HFF-Myc (cell line): Measurements from ENCODE around the gene PRKCB.

Source experiments
- DNase-seq: peaks from one replicate; pipeline ENCODE4 v3.0.0-alpha.2; 2011; ENCODE audit warnings: low read depth; ENCODE audit errors: extremely low read depth
- H3K4me3 ChIP-seq: replicated peaks from 2 replicates; pipeline ENCODE4 v1.5.1; 2011; ENCODE audit warnings: low read depth, mild to moderate bottlenecking, control low read depth, low read length
- CTCF ChIP-seq: IDR thresholded peaks from 2 replicates; pipeline ENCODE4 v1.5.1; 2012; ENCODE audit warnings: mild to moderate bottlenecking, low read depth, low read length, control low read depth; ENCODE audit errors: missing control alignments

The PRKCB gene

DNA sequence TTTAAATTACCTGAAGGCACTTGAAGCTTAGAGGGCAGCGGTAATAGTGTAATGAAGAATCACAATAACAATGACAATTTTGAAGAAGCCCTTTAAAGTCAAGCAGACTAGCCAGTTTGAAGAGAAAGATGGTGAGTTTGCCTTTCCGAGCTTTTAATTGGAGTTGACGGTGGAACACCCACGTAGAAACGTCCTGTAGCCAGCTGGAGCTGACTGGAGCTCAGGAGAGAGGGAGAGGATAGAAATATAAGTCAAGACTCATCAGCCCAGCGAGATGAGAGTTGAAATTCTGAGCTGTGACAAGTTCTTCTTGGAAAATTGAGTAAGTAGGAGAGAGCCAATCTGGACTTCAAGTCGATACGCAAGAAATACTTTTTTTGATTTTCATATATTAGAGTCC, 328.6 kb downstream of the PRKCB start:
- no peak for DNase-seq
- H3K4me3 ChIP-seq: no peak overlapping the region
- TF ChIP-seq CTCF: no peak

GRCh38 chr16:24165273-24165672, 329.5 kb downstream of the PRKCB start:
- H3K4me3 ChIP-seq: no peak overlapping the region
- DNase-seq: no peak
- TF ChIP-seq CTCF: no peak

GRCh38 chr16:24166661-24167528, 331.1 kb downstream of the PRKCB start:
- TF ChIP-seq CTCF: no peak
- H3K4me3 ChIP-seq: no peak overlapping the region
- no peak for DNase-seq

DNA sequence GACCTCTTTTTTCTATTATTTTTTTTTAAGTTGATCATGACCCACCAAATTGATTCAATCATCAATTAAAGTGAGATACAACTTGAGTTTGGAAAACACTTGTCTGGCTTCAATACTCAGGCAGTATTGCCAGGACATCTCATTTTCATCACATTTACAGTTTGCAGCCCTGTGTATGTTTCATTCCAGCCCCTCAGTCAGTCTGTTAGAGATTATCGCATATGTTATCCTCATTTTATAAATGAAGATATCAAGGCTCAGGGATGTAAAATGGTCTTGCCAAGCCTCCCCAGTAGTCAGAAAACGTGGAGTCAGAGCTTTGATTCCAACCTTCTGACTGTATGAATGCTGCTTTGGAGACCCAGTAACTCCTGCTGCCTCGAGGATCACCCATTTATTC, 333.1 kb downstream of the PRKCB start:
- H3K4me3 ChIP-seq: no peak overlapping the region
- DNase-seq: no peak
- no peak for TF ChIP-seq CTCF

DNA sequence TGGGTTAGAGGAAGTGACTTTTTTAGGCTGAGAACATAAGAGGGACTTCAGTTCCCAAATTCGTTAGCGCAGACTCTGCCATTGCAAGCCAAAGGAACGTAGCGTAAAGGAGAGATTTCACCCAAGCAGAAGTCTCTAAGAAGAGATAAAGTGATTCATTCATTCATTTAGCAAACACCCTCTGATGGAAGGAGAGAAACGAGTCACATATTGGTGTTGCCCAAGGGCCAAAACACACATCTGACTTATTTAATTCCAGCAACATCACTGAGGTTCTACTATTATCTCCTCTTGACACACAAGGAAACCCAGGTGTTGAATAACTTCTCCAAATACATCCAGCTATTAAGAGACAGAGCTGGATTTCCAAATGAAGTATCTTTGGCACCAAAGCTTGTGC, 334.6 kb downstream of the PRKCB start:
- no peak for TF ChIP-seq CTCF
- DNase-seq: no peak
- no peak overlapping the region for H3K4me3 ChIP-seq

GRCh38 chr16:24174504-24174903, 338.7 kb downstream of the PRKCB start:
- DNase-seq: no peak
- no peak for TF ChIP-seq CTCF
- H3K4me3 ChIP-seq: no peak overlapping the region

DNA sequence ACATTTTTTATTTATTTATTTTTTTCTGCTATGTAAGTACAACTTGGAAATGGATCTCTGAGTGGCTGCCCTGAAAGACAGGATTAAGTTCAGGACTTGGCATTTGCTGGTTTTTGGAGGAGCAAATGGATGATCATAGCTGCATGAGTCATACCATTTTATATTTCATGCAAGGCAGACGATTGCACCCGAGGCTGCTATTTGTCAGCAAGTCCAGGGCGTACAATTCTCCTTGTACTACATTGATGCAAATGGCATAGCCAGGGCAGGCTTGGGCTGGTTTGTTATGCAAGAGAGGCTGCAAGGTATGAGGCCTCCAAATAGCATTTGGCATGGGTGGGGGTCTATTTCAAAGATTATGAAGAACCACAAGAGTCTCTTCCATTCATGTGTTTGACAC, 339.2 kb downstream of the PRKCB start:
- H3K4me3 ChIP-seq: no peak overlapping the region
- no peak for DNase-seq
- no peak for TF ChIP-seq CTCF
